Activated naive CD4-positive, alpha-beta T cell treated with anti-CD3 and anti-CD28 coated beads, Interleukin-2, amount 50 U/mL, for 24 hours (primary cell): ENCODE measurements around the gene NKD2.
"Not testable (repeated sequence)": the region's sequence is repeated elsewhere in the genome, so short reads cannot be mapped to it uniquely, and the experiment has no call there.

ENCODE experiments used
- H3K27ac Mint-ChIP-seq: one replicate; pipeline ENCODE4 v1.8.0; 2021; ENCODE audit warnings: mild to moderate bottlenecking, mixed read lengths
- H3K27me3 Mint-ChIP-seq: one replicate; pipeline ENCODE4 v1.8.0; 2021; ENCODE audit warnings: mixed read lengths
- H3K36me3 Mint-ChIP-seq: one replicate; pipeline ENCODE4 v1.8.0; 2021; ENCODE audit warnings: mixed read lengths
- H3K4me1 Mint-ChIP-seq: one replicate; pipeline ENCODE4 v1.8.0; 2021; ENCODE audit warnings: mixed read lengths
- H3K4me3 Mint-ChIP-seq: one replicate; pipeline ENCODE4 v1.8.0; 2021; ENCODE audit warnings: mild to moderate bottlenecking, mixed read lengths
- H3K9me3 Mint-ChIP-seq: one replicate; pipeline ENCODE4 v1.8.0; 2021; ENCODE audit warnings: mixed read lengths

The NKD2 gene

DNA sequence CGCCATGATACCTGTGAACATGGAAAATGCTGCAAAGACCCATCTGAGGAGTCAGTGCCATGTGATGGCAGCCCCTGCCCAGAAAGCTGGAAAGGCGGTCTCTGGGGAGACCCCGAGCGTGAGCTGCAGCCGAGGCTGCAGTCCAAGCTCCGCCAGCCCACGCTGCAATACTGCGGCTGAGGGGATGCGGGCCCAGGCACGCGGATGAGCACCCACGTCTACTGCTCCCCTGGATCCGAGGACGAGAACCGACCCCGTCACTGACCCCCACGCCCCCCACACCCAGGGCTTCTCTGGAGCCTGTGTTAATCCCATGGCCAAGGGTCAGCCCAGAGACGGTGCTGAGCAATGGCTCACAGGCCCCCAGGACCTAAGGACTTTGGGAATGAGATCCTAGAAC is 70.9 kb downstream of the NKD2 start:
- Mint-ChIP-seq H3K27ac (no peak overlapping the region), H3K27me3 (no peaks in the 10 kb centered on the region), H3K9me3 (no peaks in the 10 kb centered on the region), H3K4me3 (no peak overlapping the region), H3K4me1 (no peaks in the 10 kb centered on the region), H3K36me3 (peaks cover 2% of the 10 kb centered on the region)

DNA sequence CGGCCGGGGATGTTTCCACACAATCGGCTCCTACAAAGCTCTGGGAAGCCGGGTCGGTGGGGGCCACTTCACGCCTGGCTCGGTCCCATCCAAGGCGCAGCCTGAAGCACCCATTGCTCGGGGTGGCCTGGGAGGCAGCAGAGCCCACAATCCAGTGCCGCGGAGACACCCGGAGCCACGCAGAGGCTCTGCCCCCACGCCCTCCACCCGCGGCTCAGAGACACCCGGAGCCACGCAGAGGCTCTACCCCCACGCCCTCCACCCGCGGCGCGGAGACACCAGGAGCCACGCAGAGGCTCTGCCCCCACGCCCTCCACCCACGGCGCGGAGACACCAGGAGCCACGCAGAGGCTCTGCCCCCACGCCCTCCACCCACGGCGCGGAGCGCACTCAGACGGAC is 71.4 kb downstream of the NKD2 start:
- Mint-ChIP-seq H3K27ac (no peak overlapping the region), H3K9me3 (no peaks in the 10 kb centered on the region), H3K4me1 (no peaks in the 10 kb centered on the region), H3K27me3 (no peaks in the 10 kb centered on the region), H3K36me3 (peaks cover 2% of the 10 kb centered on the region), H3K4me3 (no peak overlapping the region)

DNA sequence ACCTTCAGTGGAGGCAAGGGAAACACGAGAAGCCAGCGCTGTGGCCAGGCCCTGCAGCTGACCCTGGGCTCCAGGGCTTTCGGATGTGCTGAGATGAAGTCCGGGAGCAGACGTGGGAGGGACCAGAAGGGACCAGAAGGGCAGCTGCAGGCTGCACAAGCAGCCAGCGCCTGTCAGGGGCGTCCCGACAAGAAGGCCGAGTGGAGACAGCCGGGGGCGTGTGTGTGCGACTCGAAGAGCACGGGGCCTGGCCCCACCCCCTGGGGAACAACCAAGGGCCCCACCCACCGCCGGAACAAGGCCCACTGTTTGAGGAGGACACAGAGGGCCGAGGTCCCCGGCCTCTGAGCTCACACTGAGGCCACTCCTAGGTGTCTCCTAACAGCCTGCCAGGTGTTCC is 71.8 kb downstream of the NKD2 start:
- Mint-ChIP-seq H3K9me3 (no peaks in the 10 kb centered on the region), H3K4me1 (no peaks in the 10 kb centered on the region), H3K27me3 (no peaks in the 10 kb centered on the region), H3K4me3 (no peak overlapping the region), H3K36me3 (peaks cover 2% of the 10 kb centered on the region), H3K27ac (peak overlapping the region; percentile 30)

DNA sequence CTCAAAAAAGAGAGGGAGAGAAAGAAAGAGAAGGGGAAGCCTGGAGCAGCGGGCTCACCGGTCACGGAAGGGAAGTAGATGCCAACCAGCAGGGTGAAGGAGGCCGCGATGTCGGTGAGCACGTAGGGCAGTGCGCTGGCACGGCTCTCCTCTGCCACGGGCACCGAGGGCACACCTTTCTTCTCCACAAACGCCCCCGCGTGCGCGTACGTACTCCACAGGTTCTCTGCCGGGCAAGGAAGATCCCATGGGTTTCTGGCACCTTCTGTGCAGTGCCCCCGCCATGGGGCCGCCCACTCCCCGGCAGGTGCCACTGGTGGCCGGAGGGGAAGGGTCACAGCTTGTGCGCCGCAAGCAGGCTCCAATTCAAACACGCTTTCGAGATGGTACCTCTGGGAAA is 72.9 kb downstream of the NKD2 start:
- no peaks in the 10 kb centered on the region for H3K36me3 Mint-ChIP-seq
- H3K27me3 Mint-ChIP-seq = no peaks in the 10 kb centered on the region
- no peak overlapping the region for H3K4me3 Mint-ChIP-seq
- H3K4me1 Mint-ChIP-seq = no peaks in the 10 kb centered on the region
- H3K9me3 Mint-ChIP-seq = no peaks in the 10 kb centered on the region
- H3K27ac Mint-ChIP-seq = peak overlapping the region; percentile 51

DNA sequence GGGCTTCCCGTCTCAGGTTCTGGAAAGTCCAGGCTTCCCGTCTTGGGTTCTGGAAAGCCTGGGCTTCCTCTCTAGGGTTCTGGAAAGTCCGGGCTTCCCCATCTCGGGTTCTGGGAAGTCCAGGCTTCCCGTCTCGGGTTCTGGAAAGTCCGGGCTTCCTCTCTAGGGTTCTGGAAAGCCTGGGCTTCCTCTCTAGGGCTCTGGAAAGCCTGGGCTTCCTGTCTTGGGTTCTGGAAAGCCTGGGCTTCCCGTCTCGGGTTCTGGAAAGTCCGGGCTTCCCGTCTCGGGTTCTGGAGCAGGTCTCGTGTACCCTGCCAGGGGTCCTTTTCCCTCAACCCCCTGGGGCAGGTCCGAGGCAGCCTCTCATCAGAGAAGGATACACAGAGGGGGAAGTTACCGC is 74.4 kb downstream of the NKD2 start:
- not testable (repeated sequence) for H3K27ac Mint-ChIP-seq, H3K36me3 Mint-ChIP-seq, H3K27me3 Mint-ChIP-seq, H3K4me1 Mint-ChIP-seq, H3K9me3 Mint-ChIP-seq, H3K4me3 Mint-ChIP-seq

DNA sequence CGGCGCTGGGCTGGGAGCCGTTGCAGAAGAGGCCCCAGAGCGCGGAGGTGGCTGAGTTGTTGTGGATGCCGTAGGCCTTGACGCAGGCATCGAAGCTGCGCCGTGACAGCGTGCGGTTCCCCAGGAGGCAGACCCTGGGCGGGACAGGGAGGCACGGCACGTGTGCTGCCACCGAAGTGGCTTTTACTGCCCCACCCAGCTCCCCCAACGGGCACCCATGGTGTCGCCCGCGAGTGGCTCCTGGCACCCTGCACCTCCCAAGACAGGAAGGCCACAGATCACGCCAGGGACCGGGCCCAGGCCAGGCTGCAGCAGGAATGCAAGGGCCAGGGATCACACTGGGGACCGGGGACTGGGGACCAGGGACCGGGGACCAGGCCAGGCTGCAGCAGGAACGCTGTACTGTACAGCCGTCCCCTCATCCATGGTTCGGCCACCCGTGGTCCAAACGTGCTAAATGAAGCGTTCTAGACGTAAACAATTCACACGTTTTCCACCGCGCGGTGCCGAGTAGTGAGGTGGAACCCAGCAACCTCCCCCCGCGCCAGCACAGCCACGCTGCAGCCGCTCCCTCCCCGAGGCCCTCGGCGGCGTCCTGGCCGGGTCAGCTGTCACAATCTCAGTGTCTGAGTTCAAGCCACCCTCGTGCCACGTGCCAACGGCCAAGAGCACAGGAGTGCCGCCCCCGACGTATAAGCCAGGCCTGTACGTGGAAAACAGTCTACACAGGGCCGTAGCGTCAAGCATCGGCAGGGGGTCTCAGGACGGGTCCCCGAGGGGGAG is 75.4 kb downstream of the NKD2 start:
- no peaks in the 10 kb centered on the region for H3K27me3 Mint-ChIP-seq
- H3K9me3 Mint-ChIP-seq = no peaks in the 10 kb centered on the region
- no peak overlapping the region for H3K4me3 Mint-ChIP-seq
- H3K27ac Mint-ChIP-seq = peak overlapping the region; percentile 59
- no peaks in the 10 kb centered on the region for H3K4me1 Mint-ChIP-seq
- no peaks in the 10 kb centered on the region for H3K36me3 Mint-ChIP-seq

DNA sequence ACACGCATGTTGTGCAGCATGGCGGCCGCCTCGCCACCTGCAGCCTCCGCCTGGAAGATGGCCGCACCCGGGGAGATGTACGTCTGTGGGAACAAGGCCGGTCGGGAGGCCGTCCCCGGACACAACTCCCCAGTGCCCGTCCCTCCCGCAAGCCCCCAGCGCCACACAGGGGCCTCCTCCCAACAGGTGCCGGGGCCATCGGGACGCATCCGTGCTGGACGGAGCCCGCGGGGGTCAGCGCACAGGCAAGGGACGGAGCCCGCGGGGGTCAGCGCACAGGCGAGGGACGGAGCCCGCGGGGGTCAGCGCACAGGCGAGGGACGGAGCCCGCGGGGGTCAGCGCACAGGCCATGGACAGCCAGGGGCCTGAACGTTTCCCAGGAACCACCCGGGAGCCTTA is 76.8 kb downstream of the NKD2 start:
- no peaks in the 10 kb centered on the region for H3K36me3 Mint-ChIP-seq
- H3K27me3 Mint-ChIP-seq = no peaks in the 10 kb centered on the region
- no peak overlapping the region for H3K27ac Mint-ChIP-seq
- H3K9me3 Mint-ChIP-seq = no peaks in the 10 kb centered on the region
- no peak overlapping the region for H3K4me3 Mint-ChIP-seq
- H3K4me1 Mint-ChIP-seq = no peaks in the 10 kb centered on the region

DNA sequence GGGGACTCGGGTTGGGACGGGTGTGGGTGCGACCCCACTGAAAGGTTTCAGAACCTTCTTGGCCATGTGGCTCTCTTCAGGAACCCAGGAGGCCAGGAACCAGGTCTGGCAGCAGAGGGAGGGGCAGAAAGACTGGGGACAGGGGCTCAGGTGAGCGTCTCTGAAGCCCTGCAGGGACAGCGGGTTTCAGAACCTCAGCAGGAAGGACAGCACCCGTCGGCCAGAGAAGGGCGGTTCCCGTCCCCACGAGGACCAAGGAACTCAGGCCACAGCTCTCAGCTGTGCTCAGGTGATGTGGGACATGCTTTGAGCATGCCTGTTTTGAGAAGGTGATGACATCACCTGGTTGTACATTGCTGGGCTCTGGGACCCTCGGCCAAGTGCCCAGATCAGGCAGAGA is 77.5 kb downstream of the NKD2 start:
- Mint-ChIP-seq H3K4me3 (no peak overlapping the region), H3K9me3 (no peaks in the 10 kb centered on the region), H3K36me3 (no peaks in the 10 kb centered on the region), H3K27me3 (no peaks in the 10 kb centered on the region), H3K27ac (no peak overlapping the region), H3K4me1 (no peaks in the 10 kb centered on the region)

DNA sequence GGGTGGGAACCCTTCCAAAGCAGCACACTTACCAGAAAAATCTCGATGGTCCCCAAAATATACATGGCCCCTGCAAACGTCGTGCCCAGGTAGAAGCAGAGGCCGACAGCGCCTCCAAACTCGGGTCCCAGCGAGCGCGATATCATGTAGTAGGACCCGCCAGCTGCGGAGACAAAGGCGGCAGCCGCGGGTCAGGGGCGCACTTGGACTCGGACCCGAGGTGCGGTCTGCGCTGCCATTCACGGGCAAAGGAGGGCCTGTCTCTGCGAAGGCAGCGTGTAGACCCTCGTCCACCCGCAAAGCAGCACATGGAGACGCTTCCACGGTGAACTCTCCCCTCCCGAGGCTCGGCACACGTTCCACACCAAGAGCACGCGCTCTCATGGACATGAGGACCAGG is 78.3 kb downstream of the NKD2 start:
- Mint-ChIP-seq H3K4me3 (no peak overlapping the region), H3K4me1 (no peaks in the 10 kb centered on the region), H3K27ac (no peak overlapping the region), H3K27me3 (no peaks in the 10 kb centered on the region), H3K36me3 (no peaks in the 10 kb centered on the region), H3K9me3 (no peaks in the 10 kb centered on the region)

DNA sequence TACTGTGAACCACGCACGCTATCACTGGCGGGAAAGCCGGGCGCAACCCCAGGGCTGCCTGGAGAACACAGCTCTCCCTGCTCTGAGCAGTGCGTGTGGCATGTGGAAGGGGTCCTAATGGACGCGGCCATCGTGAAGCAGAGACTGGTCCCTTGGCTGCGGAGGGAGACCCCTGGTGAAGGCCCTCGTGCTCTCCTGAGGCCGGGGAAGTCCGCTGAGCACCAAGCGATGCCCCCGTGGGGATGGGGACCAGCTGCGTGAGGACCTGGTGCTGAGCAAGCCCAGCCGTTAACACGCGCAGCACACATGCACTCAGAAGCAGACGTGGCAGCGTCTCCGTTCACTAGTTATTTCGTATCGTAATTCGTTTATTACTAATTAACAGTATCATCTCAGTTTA is 78.8 kb downstream of the NKD2 start:
- no peak overlapping the region for H3K4me3 Mint-ChIP-seq
- H3K36me3 Mint-ChIP-seq = no peaks in the 10 kb centered on the region
- no peaks in the 10 kb centered on the region for H3K9me3 Mint-ChIP-seq

DNA sequence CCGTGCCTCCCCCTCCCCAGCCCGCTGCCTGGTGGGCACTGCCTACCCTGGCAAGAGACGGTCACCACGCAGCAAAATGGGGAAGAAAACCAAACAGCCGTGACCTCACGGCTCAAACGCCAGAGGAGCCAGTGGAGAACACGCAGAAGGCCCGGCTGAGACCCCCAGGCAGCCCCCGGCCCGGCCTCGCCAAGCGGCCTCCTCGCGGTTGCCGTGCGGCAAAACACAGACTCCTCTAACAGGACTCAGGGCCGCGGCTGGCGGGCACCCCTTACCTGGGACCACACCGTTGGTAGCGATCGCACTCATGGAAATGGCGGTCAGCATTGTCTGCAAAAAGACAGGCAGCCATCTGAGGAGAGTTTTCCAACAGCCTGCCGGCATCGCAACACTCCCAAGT is 79.4 kb downstream of the NKD2 start:
- Mint-ChIP-seq H3K4me1 (no peaks in the 10 kb centered on the region), H3K36me3 (no peaks in the 10 kb centered on the region), H3K9me3 (no peaks in the 10 kb centered on the region), H3K27ac (no peak overlapping the region), H3K27me3 (no peaks in the 10 kb centered on the region), H3K4me3 (no peak overlapping the region)

More for the DNA sequence above, 78.8 kb downstream of the NKD2 start:
- Mint-ChIP-seq H3K4me1 (no peaks in the 10 kb centered on the region), H3K27ac (no peak overlapping the region), H3K27me3 (no peaks in the 10 kb centered on the region)
